Neuron (in vitro differentiated cells): ENCODE data around the gene MRPS17.

Source experiments
- H2AFZ ChIP-seq: one replicate; pipeline ENCODE4 v1.6.1; 2013; ENCODE audit warnings: low read depth, mild to moderate bottlenecking, inconsistent platforms, low read length, moderate library complexity
- H3K27me3 ChIP-seq: one replicate; pipeline ENCODE4 v1.6.1; 2013; ENCODE audit warnings: low read length; ENCODE audit not compliant: insufficient read depth
- H3K36me3 ChIP-seq: one replicate; pipeline ENCODE4 v1.6.1; 2013; ENCODE audit warnings: low read length; ENCODE audit not compliant: insufficient read depth
- H3K4me1 ChIP-seq: one replicate; pipeline ENCODE4 v1.6.1; 2013; ENCODE audit warnings: low read length; ENCODE audit not compliant: insufficient read depth
- H3K4me3 ChIP-seq: 2 replicates; pipeline ENCODE4 v1.5.1; 2013; ENCODE audit warnings: mild to moderate bottlenecking, low read length, moderate library complexity
- H3K9me3 ChIP-seq: one replicate; pipeline ENCODE4 v1.6.1; 2013; ENCODE audit warnings: low read length

The MRPS17 gene

GRCh38 chr7:55992346-55992745 is 40.7 kb downstream of the MRPS17 start:
- Histone ChIP-seq H3K9me3 (peaks cover 2% of the 10 kb centered on the region), H2AFZ (no peak overlapping the region), H3K4me3 (no peak overlapping the region), H3K27me3 (no peaks in the 10 kb centered on the region), H3K36me3 (peaks cover 72% of the 10 kb centered on the region), H3K4me1 (no peaks in the 10 kb centered on the region)

GRCh38 chr7:55996856-55997500 is 45.3 kb downstream of the MRPS17 start:
- Histone ChIP-seq H3K36me3 (peaks cover 58% of the 10 kb centered on the region), H3K4me1 (no peaks in the 10 kb centered on the region), H3K27me3 (no peaks in the 10 kb centered on the region), H3K9me3 (no peaks in the 10 kb centered on the region), H3K4me3 (no peak overlapping the region), H2AFZ (no peak overlapping the region)

- H3K9me3 ChIP-seq = no peaks in the 10 kb centered on the region
- peaks cover 6% of the 10 kb centered on the region for H3K4me1 ChIP-seq
- H3K36me3 ChIP-seq = peaks cover 5% of the 10 kb centered on the region
- no peak overlapping the region for H2AFZ ChIP-seq
- no peak overlapping the region for H3K4me3 ChIP-seq
- no peaks in the 10 kb centered on the region for H3K27me3 ChIP-seq
Observed at GRCh38 chr7:56003749-56004148, 52.1 kb downstream of the MRPS17 start.
